Measurements from ENCODE around the gene RBM42. TPM values are rescaled to one million over a fixed set of nuclear protein-coding genes. Genes with fewer than 3 reads are reported as not detected.

RBM42 gene
- total and polyA plus RNA-seq, 9 of the 15 experiments (the other 6 are each of a cell fraction or from before 2014, with no cell fraction given), result 5.7 to 149 (median 32.4) TPM

GRCh38 chr19:35609851-35610353 lies 18.9 kb upstream of the RBM42 start:
- DNase-seq (ENCODE audit: extremely low read depth in 1 of 4, low spot score in 3 of 4) (no peak), FAIRE-seq (no peak), ATAC-seq (no peak)
- no peaks in the 10 kb centered on the region for H4K20me1 ChIP-seq (replicated peaks; ENCODE audit: control insufficient read depth, insufficient read depth, low read length)
- peaks cover 7 to 21% of the 10 kb centered on the region in 2 experiments; a peak in 3 of 5 replicates for H3K4me1 ChIP-seq (replicated peaks in 1 of 2; ENCODE audit: control insufficient read depth in 2 of 2, insufficient read depth in 2 of 2, low read length in 2 of 2)
- no peak for TF ChIP-seq KDM1A (IDR thresholded peaks at IDR 0.05)
- TF ChIP-seq NFXL1 (CRISPR knock-in tag; IDR thresholded peaks at IDR 0.05), result no peak
- no peak for TF ChIP-seq ZNF707 (CRISPR knock-in tag; conservative IDR thresholded peaks at IDR 0.05)
- TF ChIP-seq RFX5 (IDR thresholded peaks at IDR 0.05; ENCODE audit: low read depth, low read length), result no peak
- TF ChIP-seq TCFL5 (CRISPR knock-in tag; conservative IDR thresholded peaks at IDR 0.05), result no peak
- WGBS (ENCODE audit: insufficient coverage, low coverage, missing lambda C conversion rate), result 13% methylated on average over 6 of the region's 6 CpGs
- BruUV-seq (replicated peaks), result no TSS peak
- H3K4me3 ChIP-seq, result no peak overlapping the region
- no peak overlapping the region for H3K4me2 ChIP-seq (ENCODE audit: insufficient read depth, low read length)
- intact Hi-C loops (cut with micrococcal nuclease), result no loop called here
- H3K27me3 ChIP-seq (ENCODE audit: control insufficient read depth in 2 of 2, insufficient read depth in 2 of 2, low read length in 2 of 2), result no peaks in the 10 kb centered on the region
- peaks cover 7% of the 10 kb centered on the region for H3K79me2 ChIP-seq (ENCODE audit: control insufficient read depth, insufficient read depth, low read length)
- H3K27ac ChIP-seq (ENCODE audit: extremely low read depth, low read depth, low read length), result no peak overlapping the region
- peaks cover 6% of the 10 kb centered on the region; the same call in 1 of the 3 replicates for H3K36me3 ChIP-seq (ENCODE audit: control insufficient read depth, insufficient read depth, low read length)
- ChIA-PET CTCF (ENCODE audit: low intra/inter-chr PET ratio) (no interaction called here), POLR2A (interaction anchor here (0.6 kb wide), 1 partner anchor 16 kb away, joined by 4 read pairs; no protein-coding TSS in a partner anchor)
- H3K9me3 ChIP-seq (replicated peaks; ENCODE audit: control insufficient read depth, insufficient read depth, low read depth, low read length), result peaks cover 6% of the 10 kb centered on the region; the same call in 1 of the 2 replicates
- H3K9ac ChIP-seq (ENCODE audit: insufficient read depth in 1 of 2, low read depth in 2 of 2, low read length in 2 of 2), result no peak overlapping the region
- in situ Hi-C loops (cut with MboI), result no loop called here
- H3K9me1 ChIP-seq (ENCODE audit: control insufficient read depth, insufficient read depth, low read length), result no peaks in the 10 kb centered on the region
- peak overlapping the region; percentile 48; the same call in 1 of the 2 replicates for H2AFZ ChIP-seq (ENCODE audit: low read depth, low read length)

GRCh38 chr19:35612224-35612558 lies 16.6 kb upstream of the RBM42 start:
- FAIRE-seq, result no peak

More at GRCh38 chr19:35612224-35612558, 16.6 kb upstream of the RBM42 start:
- DNase-seq (ENCODE audit: extremely low read depth in 1 of 4, low spot score in 3 of 4), result no peak
- H3K79me2 ChIP-seq (ENCODE audit: control insufficient read depth, insufficient read depth, low read length), result peaks cover 7% of the 10 kb centered on the region
- WGBS (ENCODE audit: insufficient coverage, low coverage, missing lambda C conversion rate), result 13% methylated on average over 9 of the region's 9 CpGs
- CTCF ChIA-PET (ENCODE audit: low intra/inter-chr PET ratio), result no interaction called here
- peaks cover 24% of the 10 kb centered on the region; the same call in 2 of the 3 replicates for H3K36me3 ChIP-seq (ENCODE audit: control insufficient read depth, insufficient read depth, low read length)
- POLR2A ChIA-PET, result interaction anchor here (0.6 to 1.8 kb wide), 12 partner anchors 10 to 1626 kb away, joined by 3 to 7 read pairs (median 4); partner anchors contain the start of genes COX6B1 and ETV2
- TF ChIP-seq ZNF121 (CRISPR knock-in tag; conservative IDR thresholded peaks at IDR 0.05), result peak; percentile 71
- TF ChIP-seq JUN (IDR thresholded peaks at IDR 0.05; ENCODE audit: borderline replicate concordance, low read depth, low read length), result no peak
- TF ChIP-seq JUN (CRISPR knock-in tag; IDR thresholded peaks at IDR 0.05; ENCODE audit: borderline replicate concordance), result 0 out of 2 replicates have a peak, but pooled peaks have one; percentile 7
- no peak for TF ChIP-seq BMI1 (IDR thresholded peaks at IDR 0.05; ENCODE audit: low read length)
- TF ChIP-seq BCOR (IDR thresholded peaks at IDR 0.05), result peak; percentile 29; the same call in 1 of the 2 replicates
- in situ Hi-C loops (cut with MboI), result no loop called here
- H3K27me3 ChIP-seq (ENCODE audit: control insufficient read depth in 2 of 2, insufficient read depth in 2 of 2, low read length in 2 of 2), result no peaks in the 10 kb centered on the region
- ATAC-seq, result no peak
- H2AFZ ChIP-seq (ENCODE audit: low read depth, low read length), result peak overlapping the region; percentile 96
- H3K4me3 ChIP-seq, result peak overlapping the region; percentile 85
- H3K9me1 ChIP-seq (ENCODE audit: control insufficient read depth, insufficient read depth, low read length), result no peaks in the 10 kb centered on the region
- peak overlapping the region; percentile 98 for H3K4me2 ChIP-seq (ENCODE audit: insufficient read depth, low read length)
- intact Hi-C loops (cut with micrococcal nuclease), result no loop called here
- peaks cover 7 to 25% of the 10 kb centered on the region in 2 experiments; a peak in 3 of 5 replicates for H3K4me1 ChIP-seq (replicated peaks in 1 of 2; ENCODE audit: control insufficient read depth in 2 of 2, insufficient read depth in 2 of 2, low read length in 2 of 2)
- H3K9ac ChIP-seq (ENCODE audit: insufficient read depth in 1 of 2, low read depth in 2 of 2, low read length in 2 of 2), result peak overlapping the region in 1 of 2 experiments; percentile 97; a peak in 2 of 4 replicates
- H3K9me3 ChIP-seq (replicated peaks; ENCODE audit: control insufficient read depth, insufficient read depth, low read depth, low read length), result peaks cover 6% of the 10 kb centered on the region; the same call in 1 of the 2 replicates
- H3K27ac ChIP-seq (ENCODE audit: extremely low read depth, low read depth, low read length), result no peak overlapping the region
- BruUV-seq (replicated peaks), result TSS peak; percentile 70
- H4K20me1 ChIP-seq (replicated peaks; ENCODE audit: control insufficient read depth, insufficient read depth, low read length), result no peaks in the 10 kb centered on the region

Data from K562 (cell line).